PC-3 (cell line): ENCODE measurements around the gene TAF10. TPM values are rescaled to one million over a fixed set of nuclear protein-coding genes. Genes with fewer than 3 reads are reported as not detected.

Experiments
- ATAC-seq: fragments of 200-7000 bp; cut with Tn5 transposase; 2 replicates; pipeline ENCODE4 v1.9.1; 2020; ENCODE audit warnings: mild to moderate bottlenecking, moderate library complexity
- BruUV-seq: library from RNA; stranded (reverse); fragments of 400-500 nt; replicated peaks from 2 replicates; lab custom pipeline; 2021; lab: Mats Ljungman, UMichigan
- CTCF ChIA-PET: fragments of 300-600 bp; sonication (Branson Sonifier 250); formaldehyde crosslinking; loops from one replicate; lab custom pipeline; 2022; ENCODE audit warnings: antibody characterized with exemption; lab: Charles Lee
- POLR2A ChIA-PET: fragments of 300-600 bp; sonication (Branson Sonifier 250); formaldehyde crosslinking; loops from one replicate; lab custom pipeline; 2022; ENCODE audit warnings: antibody characterized with exemption; ENCODE audit not compliant: unreplicated experiment; lab: Charles Lee
- DNase-seq: peaks from one replicate; pipeline ENCODE4 v3.0.0-alpha.2; 2015
- H2AFZ ChIP-seq: fragments of 300-600 bp; sonication (generic); 2 replicates; pipeline ENCODE4 v1.6.0; 2016; ENCODE audit warnings: antibody characterized with exemption, low read length
- H3F3A ChIP-seq: fragments of 300-600 bp; sonication (generic); one replicate; pipeline ENCODE4 v1.6.0; 2017; ENCODE audit warnings: antibody characterized with exemption, low read length, control low read depth, mild to moderate bottlenecking; ENCODE audit not compliant: unreplicated experiment
- H3K27ac ChIP-seq: fragments of 300-600 bp; sonication (generic); 2 replicates; pipeline ENCODE4 v1.5.1; 2016; ENCODE audit warnings: mild to moderate bottlenecking, low read length
- H3K27me3 ChIP-seq: fragments of 300-600 bp; sonication (generic); 2 replicates; pipeline ENCODE4 v1.6.1; 2016; ENCODE audit warnings: low read length, mixed read lengths
- H3K36me3 ChIP-seq: fragments of 300-600 bp; sonication (generic); 2 replicates; pipeline ENCODE4 v1.6.1; 2016; ENCODE audit warnings: low read depth, mixed run types, low read length, mixed read lengths
- H3K4me1 ChIP-seq: fragments of 300-600 bp; sonication (generic); 2 replicates; pipeline ENCODE4 v1.5.1; 2016; ENCODE audit warnings: low read length; ENCODE audit not compliant: insufficient read depth
- H3K4me2 ChIP-seq: fragments of 300-600 bp; sonication (generic); 2 replicates; pipeline ENCODE4 v1.6.0; 2016; ENCODE audit warnings: low read length
- H3K4me3 ChIP-seq: fragments of 300-600 bp; sonication (generic); 2 replicates; pipeline ENCODE4 v1.5.1; 2016; ENCODE audit warnings: mild to moderate bottlenecking, low read length, mixed read lengths
- H3K79me2 ChIP-seq: fragments of 300-600 bp; sonication (generic); 2 replicates; pipeline ENCODE4 v1.6.1; 2017; ENCODE audit warnings: low read length, mixed read lengths
- H3K9ac ChIP-seq: fragments of 300-600 bp; sonication (generic); 2 replicates; pipeline ENCODE4 v1.6.0; 2016; ENCODE audit warnings: mild to moderate bottlenecking, low read length
- H3K9me2 ChIP-seq: fragments of 300-600 bp; sonication (generic); replicated peaks from 2 replicates; pipeline ENCODE4 v1.6.1; 2016; ENCODE audit warnings: mixed run types, low read length, mixed read lengths
- H3K9me3 ChIP-seq: fragments of 300-600 bp; sonication (generic); 2 replicates; pipeline ENCODE4 v1.6.1; 2016; ENCODE audit warnings: low read length, mixed read lengths
- H4K20me1 ChIP-seq: fragments of 300-600 bp; sonication (generic); 2 replicates; pipeline ENCODE4 v1.6.1; 2016; ENCODE audit warnings: low read length, mixed read lengths
- CTCF ChIP-seq: fragments of 300-600 bp; sonication (generic); conservative IDR thresholded peaks from 2 replicates; pipeline ENCODE4 v1.5.1; 2017; ENCODE audit warnings: antibody characterized with exemption, low read depth, mild to moderate bottlenecking, low read length
- EZH2 ChIP-seq: fragments of 300-600 bp; sonication (generic); IDR thresholded peaks from one replicate; pipeline ENCODE4 v1.6.1; 2017; ENCODE audit warnings: antibody characterized with exemption, mild to moderate bottlenecking, low read length; ENCODE audit not compliant: unreplicated experiment
- EZH2phosphoT487 ChIP-seq: fragments of 300-600 bp; sonication (generic); IDR thresholded peaks from 2 replicates; pipeline ENCODE4 v1.6.1; 2018; ENCODE audit warnings: mild to moderate bottlenecking, antibody characterized with exemption, low read length, borderline replicate concordance
- intact Hi-C: fragments of 100-400 bp; cut with micrococcal nuclease; formaldehyde crosslinking; loops from 2 replicates; pipeline ENCODE4 v1.9.0; 2023
- total RNA-seq: library from RNA; depleted of rRNA; stranded (reverse); fragments of >200 nt; gene quantifications from 2 replicates; pipeline ENCODE4 v1.2.3, GENCODE V29; 2014

TAF10 gene
- total RNA-seq, 1 experiment from 2014 or later: 102 TPM

GRCh38 chr11:6658647-6659046, 46.6 kb upstream of the TAF10 start:
- ChIA-PET POLR2A (no interaction called here), CTCF (no interaction called here)
- no peaks in the 10 kb centered on the region for H3K9me3 ChIP-seq
- TF ChIP-seq CTCF (no peak), EZH2 (no peak), EZH2phosphoT487 (no peak)
- H4K20me1 ChIP-seq: no peaks in the 10 kb centered on the region
- H3K36me3 ChIP-seq: no peaks in the 10 kb centered on the region
- H3K9me2 ChIP-seq: no peaks in the 10 kb centered on the region
- ATAC-seq: no peak
- H3K4me1 ChIP-seq: no peaks in the 10 kb centered on the region
- no peak for DNase-seq
- peaks cover 27% of the 10 kb centered on the region for H3K27me3 ChIP-seq
- no peak overlapping the region for H3K27ac ChIP-seq
- H2AFZ ChIP-seq: no peak overlapping the region
- intact Hi-C loops: no loop called here
- no peak overlapping the region for H3K9ac ChIP-seq
- no peak overlapping the region for H3K4me2 ChIP-seq
- no peak overlapping the region for H3K4me3 ChIP-seq
- H3K79me2 ChIP-seq: no peaks in the 10 kb centered on the region
- no peaks in the 10 kb centered on the region for H3F3A ChIP-seq
- BruUV-seq: no TSS peak

GRCh38 chr11:6657346-6657745, 45.3 kb upstream of the TAF10 start:
- Histone ChIP-seq H3K4me1 (no peaks in the 10 kb centered on the region), H4K20me1 (no peaks in the 10 kb centered on the region), H3K9me2 (no peaks in the 10 kb centered on the region), H3K27ac (no peak overlapping the region), H3K4me2 (no peak overlapping the region), H3K36me3 (no peaks in the 10 kb centered on the region), H2AFZ (no peak overlapping the region), H3K4me3 (no peak overlapping the region), H3K9ac (no peak overlapping the region), H3K9me3 (no peaks in the 10 kb centered on the region), H3K27me3 (peaks cover 37% of the 10 kb centered on the region), H3K79me2 (no peaks in the 10 kb centered on the region), H3F3A (no peaks in the 10 kb centered on the region)
- CTCF ChIA-PET: no interaction called here
- POLR2A ChIA-PET: no interaction called here
- intact Hi-C loops: no loop called here
- TF ChIP-seq EZH2 (no peak), EZH2phosphoT487 (no peak), CTCF (no peak)
- ATAC-seq (no peak), DNase-seq (no peak)
- BruUV-seq: no TSS peak

GRCh38 chr11:6656936-6657335, 44.9 kb upstream of the TAF10 start:
- no TSS peak for BruUV-seq
- Histone ChIP-seq H3F3A (no peaks in the 10 kb centered on the region), H3K9me2 (no peaks in the 10 kb centered on the region), H3K27me3 (peaks cover 41% of the 10 kb centered on the region), H3K36me3 (no peaks in the 10 kb centered on the region), H2AFZ (no peak overlapping the region), H3K4me2 (no peak overlapping the region), H3K4me3 (no peak overlapping the region), H3K27ac (no peak overlapping the region), H3K79me2 (no peaks in the 10 kb centered on the region), H3K9ac (no peak overlapping the region), H3K4me1 (no peaks in the 10 kb centered on the region), H3K9me3 (no peaks in the 10 kb centered on the region), H4K20me1 (no peaks in the 10 kb centered on the region)
- no peak for TF ChIP-seq EZH2phosphoT487
- TF ChIP-seq CTCF: no peak
- no peak for TF ChIP-seq EZH2
- ATAC-seq: no peak
- intact Hi-C loops: no loop called here
- no peak for DNase-seq
- POLR2A ChIA-PET: interaction anchor here (0.6 kb wide), 1 partner anchor 26 kb away, joined by 4 read pairs; the partner anchor contains the start of gene MRPL17
- CTCF ChIA-PET: no interaction called here
